Activated CD8-positive, alpha-beta memory T cell treated with anti-CD3 and anti-CD28 coated beads for 36 hours (primary cell): ENCODE results near the gene SLC44A4. TPM values are rescaled to one million over a fixed set of nuclear protein-coding genes. Genes with fewer than 3 reads are reported as not detected.

Experiments used
- CTCF ChIA-PET: fragments of 350-600 bp; sonication (Branson Sonifier 250); formaldehyde crosslinking; loops from one replicate; lab custom pipeline; 2021; ENCODE audit warnings: antibody characterized with exemption; lab: Charles Lee
- POLR2A ChIA-PET: fragments of 350-600 bp; sonication (Branson Sonifier 250); formaldehyde crosslinking; loops from one replicate; lab custom pipeline; 2021; ENCODE audit warnings: antibody characterized with exemption; lab: Charles Lee
- total RNA-seq, 2 experiments: library from RNA; stranded (reverse); gene quantifications; one replicate each; pipeline ENCODE4 v1.2.3, GENCODE V29; 2021

The SLC44A4 gene
- total RNA-seq, 2 experiments from 2014 or later: not detected

GRCh38 chr6:31905041-31905440 is 26.2 kb upstream of the SLC44A4 start:
- CTCF ChIA-PET: interaction anchor here (0.6 kb wide), 1 partner anchor 251 kb away, joined by 3 read pairs; no protein-coding TSS in a partner anchor

GRCh38 chr6:31903957-31904356 is 25.2 kb upstream of the SLC44A4 start:
- CTCF ChIA-PET: no interaction called here
- POLR2A ChIA-PET: no interaction called here

More at GRCh38 chr6:31905041-31905440, 26.2 kb upstream of the SLC44A4 start:
- POLR2A ChIA-PET: no interaction called here

GRCh38 chr6:31901953-31902643 is 23.3 kb upstream of the SLC44A4 start, which contains the start of gene ZBTB12:
Gene ZBTB12, minus strand, starts transcription at chr6:31902086. Its CDS starts 781 bp downstream, at chr6:31901305.
- POLR2A ChIA-PET: interaction anchor here (0.6 to 0.9 kb wide), 4 partner anchors 67 to 227 kb away, joined by 3 to 5 read pairs (median 4); partner anchors contain the start of gene DXO
- CTCF ChIA-PET: interaction anchor here (0.8 to 0.9 kb wide), 2 partner anchors 12 to 50 kb away, joined by 3 read pairs; no protein-coding TSS in a partner anchor

GRCh38 chr6:31901415-31901952 is 22.7 kb upstream of the SLC44A4 start:
- ChIA-PET CTCF (no interaction called here), POLR2A (interaction anchor here (0.6 kb wide), 2 partner anchors 70 to 228 kb away, joined by 3 read pairs; partner anchors contain the start of gene DXO)

DNA sequence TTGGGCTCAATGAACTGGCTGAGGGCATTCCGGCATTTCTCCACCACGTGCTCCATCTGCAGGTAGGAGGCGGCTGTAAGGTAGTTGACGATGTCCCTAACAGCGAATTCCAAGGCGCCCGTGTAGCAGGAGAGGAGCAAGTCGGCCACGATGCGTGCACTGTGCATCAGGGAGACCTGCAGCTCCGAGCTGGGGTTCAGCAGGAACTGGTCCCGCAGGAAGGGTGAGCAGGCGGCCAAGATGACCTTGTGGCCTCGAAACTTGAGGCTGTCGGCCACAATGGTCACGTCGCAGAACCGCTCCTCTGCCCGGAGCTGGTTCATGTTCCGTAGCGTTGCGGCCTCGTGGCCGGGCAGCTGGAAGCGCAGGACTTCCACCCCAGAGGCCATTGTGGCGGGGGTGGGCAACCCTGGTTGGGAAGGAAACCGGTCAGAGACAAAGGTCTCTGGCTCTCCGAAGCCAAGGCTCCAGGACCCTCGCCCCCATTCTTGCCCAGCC is 22.2 kb upstream of the SLC44A4 start:
- ChIA-PET CTCF (no interaction called here), POLR2A (no interaction called here)

GRCh38 chr6:31899882-31900722 is 21.3 kb upstream of the SLC44A4 start:
- CTCF ChIA-PET: no interaction called here
- POLR2A ChIA-PET: no interaction called here

GRCh38 chr6:31899215-31899614 is 20.4 kb upstream of the SLC44A4 start:
- CTCF ChIA-PET: interaction anchor here (0.9 to 2.0 kb wide), 3 partner anchors 11 to 73 kb away, joined by 3 to 7 read pairs (median 3); partner anchors contain the start of gene DXO
- POLR2A ChIA-PET: no interaction called here

DNA sequence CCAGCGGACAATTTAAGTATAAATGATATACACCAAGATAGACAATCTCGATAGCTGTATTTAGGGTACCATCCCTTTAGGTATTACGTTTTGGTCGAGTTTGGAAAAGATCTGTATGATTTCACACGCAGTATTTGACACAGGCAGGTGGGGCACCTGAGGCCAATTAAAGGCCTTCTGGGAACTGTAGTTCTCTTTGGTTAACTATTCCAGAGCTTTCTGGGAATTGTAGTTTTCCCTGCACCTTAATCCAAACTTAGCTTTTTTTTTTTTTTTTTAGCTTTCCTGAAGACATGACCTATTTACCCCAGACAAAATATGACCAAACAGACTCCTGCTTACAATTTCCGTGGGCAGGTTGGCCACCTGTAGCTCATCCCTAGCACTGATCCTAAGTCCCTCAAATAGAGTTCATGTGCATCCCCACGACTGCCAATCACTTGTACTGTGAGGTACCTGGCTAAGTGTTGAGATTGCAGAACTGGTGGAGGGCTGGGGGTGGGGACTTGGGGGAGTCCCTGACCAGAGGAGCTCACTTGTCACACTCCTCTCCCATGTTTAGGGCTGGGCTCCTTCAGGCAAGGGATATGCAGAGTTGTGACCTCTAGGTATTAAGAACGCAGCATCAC is 19.7 kb upstream of the SLC44A4 start:
- ChIA-PET POLR2A (interaction anchor here (0.6 to 0.7 kb wide), 3 partner anchors 20 to 292 kb away, joined by 4 read pairs; no protein-coding TSS in a partner anchor), CTCF (interaction anchor here (0.5 to 2.0 kb wide), 7 partner anchors 11 to 73 kb away, joined by 3 to 7 read pairs (median 4); partner anchors contain the start of genes DXO and NEU1)

DNA sequence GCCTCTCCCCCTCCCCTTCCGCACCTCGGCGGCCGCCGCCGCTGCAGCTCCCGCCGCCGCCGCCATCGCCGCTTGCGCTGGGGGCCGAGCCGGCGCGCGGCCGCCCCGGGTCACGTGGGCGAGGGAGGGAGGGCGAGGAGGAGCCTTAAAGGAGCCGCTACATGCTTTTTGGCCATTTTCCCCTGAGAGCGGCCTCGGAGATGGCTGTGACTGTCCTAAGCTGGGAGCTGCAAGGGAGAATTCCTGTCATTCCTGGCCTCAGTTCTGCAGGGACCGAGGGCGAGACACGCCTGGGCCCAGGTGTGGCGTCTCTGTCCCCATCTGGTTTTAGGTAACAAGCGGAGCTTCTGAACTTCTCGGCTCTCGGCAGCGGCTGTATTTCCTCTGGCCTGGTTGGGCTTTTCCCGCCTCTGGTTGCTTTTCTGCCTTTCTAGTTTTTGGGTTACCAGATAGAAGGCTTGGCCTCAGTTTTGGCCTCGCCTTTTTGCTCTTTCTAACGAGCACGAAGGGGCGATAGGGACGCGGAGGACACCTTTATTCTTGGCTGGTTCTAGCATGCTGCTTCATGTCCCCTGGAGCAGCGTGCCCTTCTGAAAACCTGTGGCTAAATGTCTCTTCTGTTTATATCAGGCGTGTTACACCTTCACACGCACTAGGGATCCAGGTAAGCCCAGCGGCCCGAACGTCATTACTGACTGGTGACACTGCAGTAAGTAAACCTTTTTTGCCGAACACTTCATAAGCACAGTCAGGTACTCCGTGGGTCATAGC is 19.0 kb upstream of the SLC44A4 start, which contains the start of gene EHMT2:
TSS of gene EHMT2 (minus strand) at position 87 of the 771 bp plus-strand sequence. CDS start at position 66, 21 bp downstream.
- POLR2A ChIA-PET: interaction anchor here (0.6 to 1.0 kb wide), 3 partner anchors 21 to 293 kb away, joined by 3 to 4 read pairs (median 4); partner anchors contain the start of genes NELFE and SKIC2
- CTCF ChIA-PET: interaction anchor here (0.5 to 2.0 kb wide), 9 partner anchors 12 to 218 kb away, joined by 3 to 7 read pairs (median 4); partner anchors contain the start of genes DXO and NEU1

DNA sequence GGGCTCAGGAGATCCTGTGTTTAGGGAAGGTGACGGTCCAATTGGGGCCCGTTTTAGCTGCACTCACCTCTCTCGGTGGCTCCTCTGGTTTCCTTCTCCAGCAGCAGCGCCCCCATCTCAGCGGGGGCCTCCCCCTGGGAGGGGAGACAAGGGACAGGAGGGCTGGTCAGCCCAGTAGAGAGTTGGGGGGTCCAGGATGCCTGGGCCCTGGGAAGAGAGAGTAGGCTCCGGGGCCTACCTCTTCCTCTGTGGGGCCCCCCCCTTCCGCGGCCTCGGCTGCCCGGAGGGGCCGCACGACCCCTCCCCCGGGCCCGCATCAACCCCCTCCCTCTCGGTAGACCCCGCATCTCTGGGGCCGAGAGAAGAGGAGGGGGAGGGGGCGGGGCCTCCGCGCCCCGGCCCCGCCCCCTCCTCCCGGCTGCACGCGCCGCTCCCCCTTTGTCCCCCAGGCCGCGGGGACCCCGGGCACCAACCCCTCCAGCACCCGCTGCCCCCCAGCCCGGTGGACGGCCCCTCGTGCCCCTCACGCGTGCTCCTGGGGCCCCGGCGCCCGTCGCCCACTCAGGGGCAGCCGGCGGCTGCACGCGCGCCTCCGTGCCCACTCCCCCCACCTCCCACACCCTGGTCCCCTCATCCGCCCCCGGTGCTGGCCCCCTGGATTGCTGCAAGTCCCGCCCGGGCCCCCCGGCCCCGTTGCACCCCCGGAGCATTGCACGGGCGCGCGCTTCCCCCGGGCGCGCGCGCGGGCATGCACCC is 18.2 kb upstream of the SLC44A4 start:
- POLR2A ChIA-PET: interaction anchor here (1.0 kb wide), 1 partner anchor 62 kb away, joined by 3 read pairs; the partner anchor contains the start of genes NELFE and SKIC2
- CTCF ChIA-PET: interaction anchor here (0.7 to 2.0 kb wide), 5 partner anchors 12 to 217 kb away, joined by 3 to 7 read pairs (median 4); partner anchors contain the start of gene NEU1

DNA sequence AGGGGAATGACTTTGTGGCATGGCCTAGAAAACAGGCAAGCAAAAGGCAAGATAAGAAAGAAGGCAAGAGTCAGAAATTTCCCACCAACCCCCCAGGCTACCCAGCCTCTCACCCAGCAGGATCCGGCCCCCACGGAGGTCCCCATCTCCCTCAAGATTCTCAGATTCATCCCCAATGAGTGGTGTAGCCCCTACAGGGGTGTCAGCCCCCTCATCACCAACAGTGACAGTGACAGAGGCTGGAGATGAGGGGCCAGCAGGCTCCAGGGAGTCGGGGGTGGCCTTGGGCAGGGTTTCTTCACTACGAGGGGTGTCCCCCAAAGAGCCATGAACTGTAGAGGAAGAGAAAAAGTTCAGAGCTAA is 17.7 kb upstream of the SLC44A4 start:
- CTCF ChIA-PET: interaction anchor here (1.0 kb wide), 1 partner anchor 13 kb away, joined by 4 read pairs; no protein-coding TSS in a partner anchor

DNA sequence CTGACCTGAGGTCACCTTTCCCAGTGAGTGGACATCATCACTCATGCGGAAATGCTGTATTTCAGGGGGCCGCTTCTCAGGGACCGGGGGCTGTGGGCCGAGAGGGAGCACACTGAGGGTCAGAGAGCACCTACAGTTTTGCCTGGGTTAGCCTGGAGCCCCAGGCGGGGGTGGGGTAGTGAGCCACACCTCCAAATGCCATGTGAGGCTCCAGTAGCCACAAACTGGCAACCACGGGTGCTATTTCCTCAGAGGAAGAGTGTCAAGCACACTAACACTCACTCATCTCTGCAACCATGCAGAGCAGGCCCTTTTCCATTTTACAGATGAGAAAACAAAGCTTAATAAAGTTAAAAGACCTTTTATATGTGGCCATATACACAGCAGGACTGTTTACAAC is 14.0 kb upstream of the SLC44A4 start:
- ChIA-PET POLR2A (no interaction called here), CTCF (no interaction called here)

More for the DNA sequence above, 17.7 kb upstream of the SLC44A4 start:
- POLR2A ChIA-PET: no interaction called here

DNA sequence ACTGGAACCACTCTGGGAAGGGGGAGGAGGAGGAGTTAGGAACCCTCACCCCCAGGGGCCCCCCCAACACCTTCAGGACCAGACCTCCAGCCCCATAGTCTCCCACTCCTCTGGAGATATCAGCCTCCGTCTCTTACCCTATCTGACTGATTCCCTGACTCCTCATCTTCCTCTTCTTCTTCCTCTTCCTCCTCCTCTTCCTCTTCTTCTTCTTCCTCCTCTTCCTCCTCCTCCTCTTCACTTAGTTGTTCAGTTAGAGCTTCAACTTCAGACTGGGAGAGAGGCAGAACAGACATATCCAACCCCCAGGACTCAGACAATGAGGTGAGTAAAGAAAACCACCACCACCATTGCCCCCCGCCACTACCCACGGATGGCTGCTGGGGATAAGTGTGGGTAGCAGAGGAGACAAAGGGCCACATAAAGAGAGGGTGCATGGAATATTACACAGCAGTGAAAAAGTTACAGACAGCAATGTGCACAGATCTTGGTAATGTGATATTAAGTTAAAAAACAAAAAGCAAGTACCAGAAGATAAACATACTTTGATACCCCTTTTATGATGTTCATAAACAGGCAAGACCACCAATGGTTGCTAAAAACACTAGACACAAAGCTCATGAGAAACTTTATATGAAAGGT is 10.7 kb upstream of the SLC44A4 start:
- ChIA-PET CTCF (interaction anchor here (0.9 to 1.8 kb wide), 8 partner anchors 17 to 251 kb away, joined by 3 to 5 read pairs (median 4); partner anchors contain the start of genes DDAH2 and NEU1), POLR2A (no interaction called here)

GRCh38 chr6:31888276-31889258 is 9.8 kb upstream of the SLC44A4 start:
- POLR2A ChIA-PET: no interaction called here
- CTCF ChIA-PET: interaction anchor here (0.9 to 1.8 kb wide), 10 partner anchors 12 to 252 kb away, joined by 3 to 5 read pairs (median 4); partner anchors contain the start of genes DDAH2 and NEU1
